Skeletal muscle tissue (tissue), 4 donors: ENCODE results near the gene TP53RK. TPM values are rescaled to one million over a fixed set of nuclear protein-coding genes. Genes with fewer than 3 reads are reported as not detected.

Experiments
- H3K27ac ChIP-seq: one replicate; pipeline ENCODE4 v1.7.0; 2013; ENCODE audit warnings: mild to moderate bottlenecking, low read depth, low read length, inconsistent platforms
- H3K27me3 ChIP-seq, 3 donors: one replicate each; pipeline ENCODE4 v1.7.0; 2013; ENCODE audit warnings: low read length in 3 of 3; ENCODE audit not compliant: control insufficient read depth in 3 of 3, insufficient read depth in 3 of 3
- H3K36me3 ChIP-seq, 3 donors: one replicate each; pipeline ENCODE4 v1.7.0; 2013; ENCODE audit warnings: low read length in 3 of 3; ENCODE audit not compliant: control insufficient read depth in 3 of 3, insufficient read depth in 3 of 3
- H3K4me1 ChIP-seq, 3 donors: one replicate each; pipeline ENCODE4 v1.7.0; 2013; ENCODE audit warnings: low read length in 3 of 3, mild to moderate bottlenecking in 3 of 3; ENCODE audit not compliant: control insufficient read depth in 3 of 3, insufficient read depth in 3 of 3
- H3K4me3 ChIP-seq, 3 donors: one replicate each; pipeline ENCODE4 v1.7.0; 2013; ENCODE audit warnings: low read length in 3 of 3
- H3K9ac ChIP-seq, 3 donors: one replicate each; pipeline ENCODE4 v1.7.0; 2013; ENCODE audit warnings: low read length in 3 of 3, mild to moderate bottlenecking in 3 of 3, moderate library complexity in 2 of 3, low read depth in 1 of 3
- H3K9me3 ChIP-seq, 3 donors: one replicate each; pipeline ENCODE4 v1.7.0; 2013; ENCODE audit warnings: low read length in 3 of 3; ENCODE audit not compliant: control insufficient read depth in 3 of 3
- total RNA-seq: library from RNA; depleted of rRNA; stranded (reverse); fragments of >200 nt; gene quantifications from one replicate; pipeline ENCODE4 v1.2.3, GENCODE V29; 2014
- donor health status: Osteomylitis.

The TP53RK gene
- 15.7 TPM for total RNA-seq

- no peaks in the 10 kb centered on the region for H3K9me3 ChIP-seq
- peaks cover 12 to 24% (median 18%) of the 10 kb centered on the region in 3 donors for H3K4me1 ChIP-seq
- H3K9ac ChIP-seq: peak within 1 kb of the TSS; percentile 92 to 94 (median 93)
- peaks cover 0 to 9% (median 0%) of the 10 kb centered on the region in 3 donors for H3K36me3 ChIP-seq
- peak within 1 kb of the TSS; percentile 90 for H3K27ac ChIP-seq
- peak within 1 kb of the TSS; percentile 82 to 94 (median 88) for H3K4me3 ChIP-seq
- H3K27me3 ChIP-seq: no peaks in the 10 kb centered on the region
These were observed at the start of gene TP53RK for GRCh38 chr20:46689082-46689753. Gene TP53RK (minus strand): TSS chr20:46689444. CDS start chr20:46689414, 30 bp downstream.

GRCh38 chr20:46735436-46735835 is 46.2 kb upstream of the TP53RK start:
- Histone ChIP-seq H3K27ac (no peak overlapping the region), H3K27me3 (peaks cover 0 to 7% (median 0%) of the 10 kb centered on the region in 3 donors), H3K36me3 (no peaks in the 10 kb centered on the region), H3K9ac (no peak overlapping the region), H3K4me3 (no peak overlapping the region), H3K4me1 (no peaks in the 10 kb centered on the region), H3K9me3 (no peaks in the 10 kb centered on the region)

- no peaks in the 10 kb centered on the region for H3K36me3 ChIP-seq
- H3K9me3 ChIP-seq: no peaks in the 10 kb centered on the region
- H3K27me3 ChIP-seq: no peaks in the 10 kb centered on the region
- H3K4me3 ChIP-seq: no peak overlapping the region
- no peak overlapping the region for H3K9ac ChIP-seq
- no peaks in the 10 kb centered on the region for H3K4me1 ChIP-seq
- no peak overlapping the region for H3K27ac ChIP-seq
These were observed 42.5 kb upstream of the TP53RK start for GRCh38 chr20:46731770-46732169.

GRCh38 chr20:46725186-46726165 is 36.2 kb upstream of the TP53RK start:
- Histone ChIP-seq H3K9me3 (peaks cover 0 to 2% (median 0%) of the 10 kb centered on the region in 3 donors), H3K27me3 (no peaks in the 10 kb centered on the region), H3K4me1 (no peaks in the 10 kb centered on the region), H3K9ac (no peak overlapping the region), H3K4me3 (no peak overlapping the region), H3K27ac (no peak overlapping the region), H3K36me3 (peaks cover 0 to 2% (median 0%) of the 10 kb centered on the region in 3 donors)

- Histone ChIP-seq H3K36me3 (peaks cover 0 to 2% (median 0%) of the 10 kb centered on the region in 3 donors), H3K9me3 (peaks cover 0 to 2% (median 0%) of the 10 kb centered on the region in 3 donors), H3K4me3 (no peak overlapping the region), H3K27me3 (no peaks in the 10 kb centered on the region), H3K4me1 (no peaks in the 10 kb centered on the region), H3K9ac (no peak overlapping the region), H3K27ac (no peak overlapping the region)
These were observed 35.2 kb upstream of the TP53RK start for GRCh38 chr20:46724343-46724959.

- H3K27me3 ChIP-seq: no peaks in the 10 kb centered on the region
- no peak overlapping the region for H3K9ac ChIP-seq
- peaks cover 0 to 2% (median 0%) of the 10 kb centered on the region in 3 donors for H3K36me3 ChIP-seq
- no peak overlapping the region for H3K4me3 ChIP-seq
- peaks cover 0 to 2% (median 0%) of the 10 kb centered on the region in 3 donors for H3K9me3 ChIP-seq
- no peak overlapping the region for H3K27ac ChIP-seq
- H3K4me1 ChIP-seq: no peaks in the 10 kb centered on the region
These were observed 33.8 kb upstream of the TP53RK start for GRCh38 chr20:46723039-46723438.

- no peaks in the 10 kb centered on the region for H3K27me3 ChIP-seq
- H3K9me3 ChIP-seq: peaks cover 0 to 2% (median 0%) of the 10 kb centered on the region in 3 donors
- no peak overlapping the region for H3K9ac ChIP-seq
- H3K36me3 ChIP-seq: peaks cover 0 to 2% (median 0%) of the 10 kb centered on the region in 3 donors
- no peaks in the 10 kb centered on the region for H3K4me1 ChIP-seq
- H3K4me3 ChIP-seq: no peak overlapping the region
- no peak overlapping the region for H3K27ac ChIP-seq
These were observed 33.2 kb upstream of the TP53RK start for GRCh38 chr20:46722450-46722849.

- H3K4me3 ChIP-seq: no peak overlapping the region
- no peak overlapping the region for H3K27ac ChIP-seq
- H3K9me3 ChIP-seq: peaks cover 0 to 2% (median 0%) of the 10 kb centered on the region in 3 donors
- H3K9ac ChIP-seq: no peak overlapping the region
- H3K36me3 ChIP-seq: peaks cover 0 to 2% (median 0%) of the 10 kb centered on the region in 3 donors
- H3K27me3 ChIP-seq: no peaks in the 10 kb centered on the region
- H3K4me1 ChIP-seq: no peaks in the 10 kb centered on the region
These were observed 32.2 kb upstream of the TP53RK start for GRCh38 chr20:46721476-46721875.

GRCh38 chr20:46720776-46721425 is 31.7 kb upstream of the TP53RK start:
- no peaks in the 10 kb centered on the region for H3K4me1 ChIP-seq
- no peak overlapping the region for H3K4me3 ChIP-seq
- H3K27me3 ChIP-seq: no peaks in the 10 kb centered on the region
- H3K36me3 ChIP-seq: peaks cover 0 to 2% (median 0%) of the 10 kb centered on the region in 3 donors
- no peak overlapping the region for H3K27ac ChIP-seq
- H3K9ac ChIP-seq: no peak overlapping the region
- H3K9me3 ChIP-seq: peaks cover 0 to 2% (median 0%) of the 10 kb centered on the region in 3 donors
